ENCODE data around the gene COL27A1. TPM values are rescaled to one million over a fixed set of nuclear protein-coding genes. Genes with fewer than 3 reads are reported as not detected.
"Not testable (repeated sequence)": the region's sequence is repeated elsewhere in the genome, so short reads cannot be mapped to it uniquely, and the experiment has no call there.

COL27A1 gene
- polyA plus RNA-seq, 4 donors, result 27.1 to 57.4 (median 42.7) TPM

GRCh38 chr9:114178756-114179450 is 23.6 kb downstream of the COL27A1 start:
- no peak for DNase-seq (ENCODE audit: low read depth in 4 of 4, low spot score in 2 of 4)

GRCh38 chr9:114179516-114179915 is 24.2 kb downstream of the COL27A1 start:
- no peak for DNase-seq (ENCODE audit: low read depth in 4 of 4, low spot score in 2 of 4)

- DNase-seq (ENCODE audit: low read depth in 4 of 4, low spot score in 2 of 4), result peak in 2 of 4 donors; percentile 74 to 85
Observed at GRCh38 chr9:114180696-114181606, 25.6 kb downstream of the COL27A1 start.

- peak in 2 of 4 donors; percentile 58 to 63 for DNase-seq (ENCODE audit: low read depth in 4 of 4, low spot score in 2 of 4)
Observed at GRCh38 chr9:114181607-114182409, 26.5 kb downstream of the COL27A1 start.

- no peak for DNase-seq (ENCODE audit: low read depth in 4 of 4, low spot score in 2 of 4)
Observed at GRCh38 chr9:114183006-114183405, 27.7 kb downstream of the COL27A1 start.

GRCh38 chr9:114184071-114184470 is 28.7 kb downstream of the COL27A1 start:
- no peak for DNase-seq (ENCODE audit: low read depth in 4 of 4, low spot score in 2 of 4)

GRCh38 chr9:114184866-114185265 is 29.5 kb downstream of the COL27A1 start:
- no peak for DNase-seq (ENCODE audit: low read depth in 4 of 4, low spot score in 2 of 4)

DNA sequence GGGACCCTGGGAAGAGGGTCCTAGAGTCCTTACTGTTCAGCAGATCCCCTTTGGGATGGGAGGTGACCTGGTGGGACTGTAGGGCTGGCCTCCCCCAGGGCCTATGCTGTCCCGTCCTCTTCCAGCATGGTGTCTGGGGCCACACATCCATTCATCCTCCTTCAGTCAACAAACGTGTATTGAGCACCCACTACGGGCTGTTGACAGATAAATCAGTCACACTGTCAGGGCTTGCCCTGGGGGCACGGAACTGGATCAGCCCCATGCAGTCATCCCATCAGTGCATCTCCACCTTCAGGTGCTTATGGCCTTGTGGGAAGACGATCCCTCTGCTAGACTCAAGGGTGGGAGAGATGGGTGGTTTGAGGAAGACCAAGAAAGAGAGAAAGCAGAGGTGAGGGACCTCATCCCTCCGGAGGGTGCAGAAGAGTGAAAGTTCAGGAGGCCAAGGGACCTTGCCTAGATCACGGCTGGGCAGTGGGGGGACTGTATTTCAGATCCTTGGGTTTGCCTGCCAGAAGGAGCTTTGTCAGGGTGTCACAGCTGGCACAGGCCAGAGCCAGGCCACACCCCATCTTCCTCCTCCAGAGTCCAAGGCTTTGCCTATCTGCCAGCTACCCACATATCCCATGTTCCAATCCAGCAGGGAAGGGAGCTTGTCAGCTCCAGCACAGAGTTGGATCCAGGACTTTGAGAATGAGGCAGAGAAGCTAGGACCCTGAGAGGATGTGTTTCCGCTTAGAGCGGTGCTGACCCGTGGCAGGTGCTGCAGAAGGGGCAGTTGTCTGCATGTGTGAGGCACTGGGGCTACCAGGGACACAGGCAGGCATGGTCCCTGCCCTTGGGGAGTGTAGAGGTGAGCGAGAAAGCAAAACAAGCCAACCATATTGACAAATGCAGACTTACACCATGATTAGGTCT is 30.5 kb downstream of the COL27A1 start:
- no peak for DNase-seq (ENCODE audit: low read depth in 4 of 4, low spot score in 2 of 4)

GRCh38 chr9:114186605-114187289 is 31.4 kb downstream of the COL27A1 start:
- DNase-seq (ENCODE audit: low read depth in 4 of 4, low spot score in 2 of 4), result no peak

GRCh38 chr9:114187827-114188226 is 32.5 kb downstream of the COL27A1 start:
- no peak for DNase-seq (ENCODE audit: low read depth in 4 of 4, low spot score in 2 of 4)

GRCh38 chr9:114189823-114190562 is 34.7 kb downstream of the COL27A1 start:
- DNase-seq (ENCODE audit: low read depth in 4 of 4, low spot score in 2 of 4), result no peak

DNA sequence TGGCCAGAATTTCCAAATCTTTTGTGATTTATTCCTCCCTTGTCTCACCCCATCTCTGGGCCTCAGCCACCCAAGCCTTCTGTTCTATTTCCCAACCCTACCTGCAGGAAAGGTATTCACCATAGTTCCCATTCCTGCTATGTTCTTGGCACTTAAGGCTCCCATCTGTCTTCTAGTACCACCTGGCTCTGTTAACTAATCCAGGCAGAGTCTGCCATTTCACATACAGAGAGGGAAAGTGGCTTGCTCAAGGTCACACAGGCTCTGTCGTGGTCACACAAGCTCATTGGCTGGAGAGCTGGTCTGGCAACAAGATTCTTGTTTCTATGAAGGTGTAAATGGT is 35.2 kb downstream of the COL27A1 start:
- no peak for DNase-seq (ENCODE audit: low read depth in 4 of 4, low spot score in 2 of 4)

DNA sequence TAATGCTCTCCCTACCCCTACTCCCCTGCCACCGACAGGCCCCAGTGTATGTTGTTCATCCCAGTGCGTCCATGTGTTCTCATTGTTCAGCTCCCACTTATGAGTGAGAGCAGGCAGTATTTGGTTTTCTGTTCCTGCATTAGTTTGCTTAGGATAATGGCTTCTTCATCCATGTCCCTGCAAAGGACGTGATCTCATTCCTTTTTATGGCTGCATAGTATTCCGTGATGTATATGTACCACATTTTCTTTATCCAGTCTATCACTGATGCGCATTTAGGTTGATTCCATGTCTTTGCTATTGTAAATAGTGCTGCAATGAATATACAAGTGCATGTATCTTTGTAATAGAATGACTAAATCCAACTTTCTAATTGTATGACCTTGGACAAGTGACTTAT is 36.1 kb downstream of the COL27A1 start:
- DNase-seq (ENCODE audit: low read depth in 4 of 4, low spot score in 2 of 4), result not testable (repeated sequence)

DNA sequence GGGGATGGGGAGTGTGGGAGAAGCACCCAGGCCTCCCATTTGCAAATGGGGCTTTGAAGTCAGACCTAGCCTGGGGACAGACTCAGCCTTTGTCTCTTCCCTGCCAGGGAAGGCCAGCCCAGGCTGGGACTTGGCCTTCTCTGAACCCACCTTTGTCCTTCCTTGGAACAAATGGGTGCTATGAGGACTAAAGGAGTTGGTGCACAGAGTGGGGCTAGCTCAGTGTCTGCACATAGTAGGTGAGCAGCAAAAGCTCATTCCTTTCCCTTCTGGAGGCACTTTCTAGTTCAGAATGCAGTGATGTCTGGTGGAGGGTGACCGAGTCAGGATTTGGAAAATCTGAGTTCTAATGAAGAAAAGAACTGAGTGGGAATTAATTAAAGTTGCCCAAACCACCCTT is 37.2 kb downstream of the COL27A1 start:
- no peak for DNase-seq (ENCODE audit: low read depth in 4 of 4, low spot score in 2 of 4)

DNA sequence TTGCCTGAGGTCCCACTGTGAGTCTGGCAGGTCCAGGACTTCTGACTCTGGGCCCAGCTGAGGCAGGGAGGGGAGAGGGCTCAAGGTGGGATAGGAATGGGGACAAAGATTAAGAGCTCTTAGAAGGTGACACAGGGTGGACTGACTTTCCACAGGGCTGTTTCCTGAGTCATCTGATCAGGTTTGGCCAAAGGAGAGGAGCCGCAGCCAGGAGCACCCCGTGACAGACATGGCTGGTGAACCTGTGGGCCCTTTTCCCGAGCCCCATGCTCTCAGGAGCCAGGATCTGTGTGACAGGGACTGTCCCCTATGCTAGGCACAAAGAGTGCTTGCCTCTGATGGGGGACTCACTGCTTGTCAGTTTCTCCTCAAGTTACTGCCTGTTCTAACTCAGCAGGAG is 37.8 kb downstream of the COL27A1 start:
- DNase-seq (ENCODE audit: low read depth in 4 of 4, low spot score in 2 of 4), result no peak

GRCh38 chr9:114196117-114196516 is 40.8 kb downstream of the COL27A1 start:
- no peak for DNase-seq (ENCODE audit: low read depth in 4 of 4, low spot score in 2 of 4)

- no peak for DNase-seq (ENCODE audit: low read depth in 4 of 4, low spot score in 2 of 4)
Observed at GRCh38 chr9:114196979-114197622, 41.8 kb downstream of the COL27A1 start.
